HCT116 (cell line): ENCODE results near the gene ZNF318.

Experiments used
- CEBPB ChIP-seq: IDR thresholded peaks from 2 replicates; pipeline ENCODE4 v1.6.1; 2012; ENCODE audit warnings: low read depth
- POLR2A ChIP-seq: IDR thresholded peaks from 2 replicates; pipeline ENCODE4 v1.7.0; 2011; ENCODE audit warnings: borderline replicate concordance; ENCODE audit not compliant: insufficient read depth, insufficient read length; ENCODE audit errors: extremely low read depth
- POLR2AphosphoS5 ChIP-seq: IDR thresholded peaks from 2 replicates; pipeline ENCODE4 v1.6.1; 2011; ENCODE audit warnings: mild to moderate bottlenecking, low read depth, low read length, moderate library complexity
- RAD21 ChIP-seq: IDR thresholded peaks from 2 replicates; pipeline ENCODE4 v1.6.1; 2012; ENCODE audit warnings: low read depth, mild to moderate bottlenecking
- SIN3A ChIP-seq: IDR thresholded peaks from 2 replicates; pipeline ENCODE4 v1.6.1; 2012; ENCODE audit warnings: low read depth
- TCF7L2 ChIP-seq: IDR thresholded peaks from 2 replicates; pipeline ENCODE4 v1.7.0; 2011; ENCODE audit warnings: borderline replicate concordance, inconsistent platforms; ENCODE audit not compliant: insufficient read depth, insufficient read length; ENCODE audit errors: extremely low read depth
- YY1 ChIP-seq: IDR thresholded peaks from 2 replicates; pipeline ENCODE4 v1.6.1; 2011; ENCODE audit warnings: low read length, low read depth, moderate library complexity, mild to moderate bottlenecking; ENCODE audit not compliant: insufficient replicate concordance; ENCODE audit errors: extremely low read depth
- TF ChIP-seq, protein P1 (sequence below): IDR thresholded peaks from 2 replicates; pipeline ENCODE4 v1.6.1; 2012
- TF ChIP-seq, protein P2 (sequence below), 3 experiments: fragments of 200-600 bp in 1 of 3; sonication (generic) in 1 of 3; IDR thresholded peaks in 2 of 3; conservative IDR thresholded peaks in 1 of 3; 2 replicates each; pipeline ENCODE4 v1.5.1; 2012 to 2017; ENCODE audit warnings: low read depth in 2 of 3, low read length in 2 of 3, antibody characterized with exemption in 1 of 3, borderline replicate concordance in 1 of 3, control low read depth in 1 of 3, mild to moderate bottlenecking in 1 of 3, mixed read lengths in 1 of 3, mixed run types in 1 of 3, moderate library complexity in 1 of 3; ENCODE audit not compliant: insufficient read depth in 1 of 3

DNA sequence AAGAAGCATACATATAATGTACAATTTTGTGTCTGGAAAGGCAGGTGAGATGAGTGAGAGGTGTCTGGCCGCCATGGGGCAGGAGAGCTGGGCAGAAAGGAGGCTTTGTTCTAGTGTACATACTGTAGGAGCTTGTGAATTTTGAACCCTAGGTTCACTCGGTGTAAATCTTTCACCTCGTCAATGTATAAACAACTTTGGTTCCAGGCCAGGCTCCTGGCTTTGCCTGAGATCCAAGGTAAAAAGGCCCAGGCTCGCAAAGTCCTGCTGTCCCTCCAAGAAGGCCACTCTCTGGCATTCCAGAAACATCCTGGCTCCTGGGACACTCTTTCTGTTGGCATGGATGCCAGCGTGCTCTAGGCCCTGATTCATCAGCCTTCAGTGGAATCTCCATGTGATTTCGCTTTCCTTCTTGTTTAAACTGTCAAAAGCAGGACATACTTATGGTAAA lies 78.5 kb downstream of the ZNF318 start:
- TF ChIP-seq SIN3A: no peak
- no peak for TF ChIP-seq YY1
- TF ChIP-seq RAD21: no peak
- TF ChIP-seq POLR2A: no peak
- TF ChIP-seq, protein P1, sequence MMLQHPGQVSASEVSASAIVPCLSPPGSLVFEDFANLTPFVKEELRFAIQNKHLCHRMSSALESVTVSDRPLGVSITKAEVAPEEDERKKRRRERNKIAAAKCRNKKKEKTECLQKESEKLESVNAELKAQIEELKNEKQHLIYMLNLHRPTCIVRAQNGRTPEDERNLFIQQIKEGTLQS: no peak
- no peak for TF ChIP-seq POLR2AphosphoS5
- TF ChIP-seq, protein P2, sequence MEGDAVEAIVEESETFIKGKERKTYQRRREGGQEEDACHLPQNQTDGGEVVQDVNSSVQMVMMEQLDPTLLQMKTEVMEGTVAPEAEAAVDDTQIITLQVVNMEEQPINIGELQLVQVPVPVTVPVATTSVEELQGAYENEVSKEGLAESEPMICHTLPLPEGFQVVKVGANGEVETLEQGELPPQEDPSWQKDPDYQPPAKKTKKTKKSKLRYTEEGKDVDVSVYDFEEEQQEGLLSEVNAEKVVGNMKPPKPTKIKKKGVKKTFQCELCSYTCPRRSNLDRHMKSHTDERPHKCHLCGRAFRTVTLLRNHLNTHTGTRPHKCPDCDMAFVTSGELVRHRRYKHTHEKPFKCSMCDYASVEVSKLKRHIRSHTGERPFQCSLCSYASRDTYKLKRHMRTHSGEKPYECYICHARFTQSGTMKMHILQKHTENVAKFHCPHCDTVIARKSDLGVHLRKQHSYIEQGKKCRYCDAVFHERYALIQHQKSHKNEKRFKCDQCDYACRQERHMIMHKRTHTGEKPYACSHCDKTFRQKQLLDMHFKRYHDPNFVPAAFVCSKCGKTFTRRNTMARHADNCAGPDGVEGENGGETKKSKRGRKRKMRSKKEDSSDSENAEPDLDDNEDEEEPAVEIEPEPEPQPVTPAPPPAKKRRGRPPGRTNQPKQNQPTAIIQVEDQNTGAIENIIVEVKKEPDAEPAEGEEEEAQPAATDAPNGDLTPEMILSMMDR (IDR thresholded peaks at IDR 0.05 in 2 of 3, conservative IDR thresholded peaks at IDR 0.05 in 1 of 3; ENCODE audit: borderline replicate concordance in 1 of 3, insufficient read depth in 1 of 3, low read depth in 2 of 3, low read length in 2 of 3): no peak
- no peak for TF ChIP-seq TCF7L2
- TF ChIP-seq CEBPB: no peak
